ENCODE measurements around the gene RIPOR2. TPM values are rescaled to one million over a fixed set of nuclear protein-coding genes. Genes with fewer than 3 reads are reported as not detected.
A peak's percentile ranks its signal among the peaks of the same experiment; 100 is the strongest.

Gene RIPOR2
- total and polyA plus RNA-seq, 10 of the 15 experiments (the other 5 are each of a cell fraction or from before 2014, with no cell fraction given) = 22.2 to 48.2 (median 34.7) TPM

DNA sequence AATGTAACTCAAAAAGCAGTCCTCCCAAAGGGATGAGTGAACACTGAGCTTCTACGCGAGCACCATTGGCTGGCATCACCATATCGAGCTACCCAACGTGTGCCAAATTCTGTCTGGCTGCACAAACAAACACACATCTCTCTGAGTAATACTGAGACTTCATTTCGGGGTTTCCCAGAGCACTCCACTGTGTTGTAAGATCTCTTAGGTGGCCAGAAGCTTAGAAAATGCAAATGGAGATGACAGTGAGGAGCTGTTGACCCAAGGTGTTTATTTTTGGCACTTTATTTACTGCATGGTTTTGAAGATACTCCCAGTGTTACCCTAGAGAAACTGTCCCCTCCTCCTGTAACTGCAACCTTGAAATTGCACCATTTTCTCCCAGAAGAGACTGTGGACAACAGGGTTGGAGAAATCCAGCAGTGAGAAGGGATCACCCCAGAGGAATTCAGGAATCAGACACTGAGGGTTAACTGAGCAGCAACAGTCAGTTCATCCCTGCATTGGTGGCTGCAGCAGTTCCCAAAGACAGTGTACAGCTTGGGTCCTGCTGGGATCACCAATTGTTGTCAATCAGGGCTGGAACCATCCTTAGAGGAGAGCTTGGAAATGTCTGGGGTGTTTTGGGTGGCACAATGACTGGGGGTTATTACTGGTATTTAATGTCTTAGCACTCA, 1.0 kb upstream of the RIPOR2 start:
- RAD21 ChIA-PET (ENCODE audit: unreplicated experiment) = interaction anchor here (0.7 to 10.1 kb wide), 25 partner anchors 8 to 190 kb away, joined by 3 to 229 read pairs (median 5); no protein-coding TSS in a partner anchor
- TF ChIP-seq, protein P1, sequence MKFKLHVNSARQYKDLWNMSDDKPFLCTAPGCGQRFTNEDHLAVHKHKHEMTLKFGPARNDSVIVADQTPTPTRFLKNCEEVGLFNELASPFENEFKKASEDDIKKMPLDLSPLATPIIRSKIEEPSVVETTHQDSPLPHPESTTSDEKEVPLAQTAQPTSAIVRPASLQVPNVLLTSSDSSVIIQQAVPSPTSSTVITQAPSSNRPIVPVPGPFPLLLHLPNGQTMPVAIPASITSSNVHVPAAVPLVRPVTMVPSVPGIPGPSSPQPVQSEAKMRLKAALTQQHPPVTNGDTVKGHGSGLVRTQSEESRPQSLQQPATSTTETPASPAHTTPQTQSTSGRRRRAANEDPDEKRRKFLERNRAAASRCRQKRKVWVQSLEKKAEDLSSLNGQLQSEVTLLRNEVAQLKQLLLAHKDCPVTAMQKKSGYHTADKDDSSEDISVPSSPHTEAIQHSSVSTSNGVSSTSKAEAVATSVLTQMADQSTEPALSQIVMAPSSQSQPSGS (IDR thresholded peaks at IDR 0.05; ENCODE audit: low read length) = peak; percentile 85
- TF ChIP-seq PML (IDR thresholded peaks at IDR 0.05; ENCODE audit: low read length) (peak; percentile 46; the same call in 1 of the 2 replicates), ZNF24 (IDR thresholded peaks at IDR 0.05) (no peak), SIN3A (IDR thresholded peaks at IDR 0.05; ENCODE audit: low read depth, low read length) (no peak), MEF2B (IDR thresholded peaks at IDR 0.05; ENCODE audit: partially characterized antibody, poor library complexity, severe bottlenecking) (peak; percentile 95), RUNX3 (IDR thresholded peaks at IDR 0.05; ENCODE audit: low read length) (peak; percentile 82), SMC3 (IDR thresholded peaks at IDR 0.05; ENCODE audit: borderline replicate concordance, low read length) (peak; percentile 32; the same call in 1 of the 2 replicates), IRF4 (IDR thresholded peaks at IDR 0.05; ENCODE audit: low read depth, low read length) (peak; percentile 93), EGR1 (IDR thresholded peaks at IDR 0.05; ENCODE audit: borderline replicate concordance in 1 of 2, low read depth in 2 of 2, low read length in 2 of 2) (no peak), BACH1 (IDR thresholded peaks at IDR 0.05; ENCODE audit: borderline replicate concordance) (peak; percentile 45; the same call in 1 of the 2 replicates), HDGF (IDR thresholded peaks at IDR 0.05) (no peak; the same call in 1 of the 2 replicates)
- TF ChIP-seq, protein P2, sequence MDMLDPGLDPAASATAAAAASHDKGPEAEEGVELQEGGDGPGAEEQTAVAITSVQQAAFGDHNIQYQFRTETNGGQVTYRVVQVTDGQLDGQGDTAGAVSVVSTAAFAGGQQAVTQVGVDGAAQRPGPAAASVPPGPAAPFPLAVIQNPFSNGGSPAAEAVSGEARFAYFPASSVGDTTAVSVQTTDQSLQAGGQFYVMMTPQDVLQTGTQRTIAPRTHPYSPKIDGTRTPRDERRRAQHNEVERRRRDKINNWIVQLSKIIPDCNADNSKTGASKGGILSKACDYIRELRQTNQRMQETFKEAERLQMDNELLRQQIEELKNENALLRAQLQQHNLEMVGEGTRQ (IDR thresholded peaks at IDR 0.05; ENCODE audit: borderline replicate concordance, low read depth, low read length) = no peak
- TF ChIP-seq, protein P3, sequence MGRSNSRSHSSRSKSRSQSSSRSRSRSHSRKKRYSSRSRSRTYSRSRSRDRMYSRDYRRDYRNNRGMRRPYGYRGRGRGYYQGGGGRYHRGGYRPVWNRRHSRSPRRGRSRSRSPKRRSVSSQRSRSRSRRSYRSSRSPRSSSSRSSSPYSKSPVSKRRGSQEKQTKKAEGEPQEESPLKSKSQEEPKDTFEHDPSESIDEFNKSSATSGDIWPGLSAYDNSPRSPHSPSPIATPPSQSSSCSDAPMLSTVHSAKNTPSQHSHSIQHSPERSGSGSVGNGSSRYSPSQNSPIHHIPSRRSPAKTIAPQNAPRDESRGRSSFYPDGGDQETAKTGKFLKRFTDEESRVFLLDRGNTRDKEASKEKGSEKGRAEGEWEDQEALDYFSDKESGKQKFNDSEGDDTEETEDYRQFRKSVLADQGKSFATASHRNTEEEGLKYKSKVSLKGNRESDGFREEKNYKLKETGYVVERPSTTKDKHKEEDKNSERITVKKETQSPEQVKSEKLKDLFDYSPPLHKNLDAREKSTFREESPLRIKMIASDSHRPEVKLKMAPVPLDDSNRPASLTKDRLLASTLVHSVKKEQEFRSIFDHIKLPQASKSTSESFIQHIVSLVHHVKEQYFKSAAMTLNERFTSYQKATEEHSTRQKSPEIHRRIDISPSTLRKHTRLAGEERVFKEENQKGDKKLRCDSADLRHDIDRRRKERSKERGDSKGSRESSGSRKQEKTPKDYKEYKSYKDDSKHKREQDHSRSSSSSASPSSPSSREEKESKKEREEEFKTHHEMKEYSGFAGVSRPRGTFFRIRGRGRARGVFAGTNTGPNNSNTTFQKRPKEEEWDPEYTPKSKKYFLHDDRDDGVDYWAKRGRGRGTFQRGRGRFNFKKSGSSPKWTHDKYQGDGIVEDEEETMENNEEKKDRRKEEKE (IDR thresholded peaks at IDR 0.05) = no peak
- TF ChIP-seq, protein P4, sequence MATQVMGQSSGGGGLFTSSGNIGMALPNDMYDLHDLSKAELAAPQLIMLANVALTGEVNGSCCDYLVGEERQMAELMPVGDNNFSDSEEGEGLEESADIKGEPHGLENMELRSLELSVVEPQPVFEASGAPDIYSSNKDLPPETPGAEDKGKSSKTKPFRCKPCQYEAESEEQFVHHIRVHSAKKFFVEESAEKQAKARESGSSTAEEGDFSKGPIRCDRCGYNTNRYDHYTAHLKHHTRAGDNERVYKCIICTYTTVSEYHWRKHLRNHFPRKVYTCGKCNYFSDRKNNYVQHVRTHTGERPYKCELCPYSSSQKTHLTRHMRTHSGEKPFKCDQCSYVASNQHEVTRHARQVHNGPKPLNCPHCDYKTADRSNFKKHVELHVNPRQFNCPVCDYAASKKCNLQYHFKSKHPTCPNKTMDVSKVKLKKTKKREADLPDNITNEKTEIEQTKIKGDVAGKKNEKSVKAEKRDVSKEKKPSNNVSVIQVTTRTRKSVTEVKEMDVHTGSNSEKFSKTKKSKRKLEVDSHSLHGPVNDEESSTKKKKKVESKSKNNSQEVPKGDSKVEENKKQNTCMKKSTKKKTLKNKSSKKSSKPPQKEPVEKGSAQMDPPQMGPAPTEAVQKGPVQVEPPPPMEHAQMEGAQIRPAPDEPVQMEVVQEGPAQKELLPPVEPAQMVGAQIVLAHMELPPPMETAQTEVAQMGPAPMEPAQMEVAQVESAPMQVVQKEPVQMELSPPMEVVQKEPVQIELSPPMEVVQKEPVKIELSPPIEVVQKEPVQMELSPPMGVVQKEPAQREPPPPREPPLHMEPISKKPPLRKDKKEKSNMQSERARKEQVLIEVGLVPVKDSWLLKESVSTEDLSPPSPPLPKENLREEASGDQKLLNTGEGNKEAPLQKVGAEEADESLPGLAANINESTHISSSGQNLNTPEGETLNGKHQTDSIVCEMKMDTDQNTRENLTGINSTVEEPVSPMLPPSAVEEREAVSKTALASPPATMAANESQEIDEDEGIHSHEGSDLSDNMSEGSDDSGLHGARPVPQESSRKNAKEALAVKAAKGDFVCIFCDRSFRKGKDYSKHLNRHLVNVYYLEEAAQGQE (IDR thresholded peaks at IDR 0.05; ENCODE audit: low read depth, low read length) = no peak

More for the DNA sequence above, 1.0 kb upstream of the RIPOR2 start:
- POLR2A ChIA-PET = interaction anchor here (0.5 to 3.6 kb wide), 15 partner anchors 9 to 1223 kb away, joined by 3 to 23 read pairs (median 5); no protein-coding TSS in a partner anchor
- FAIRE-seq (no peak), ATAC-seq (peak; percentile 73), DNase-seq (ENCODE audit: low read depth, low spot score) (peak; percentile 96)
- Histone ChIP-seq H4K20me1 (ENCODE audit: control insufficient read depth, insufficient read depth) (no peaks in the 10 kb centered on the region), H3K36me3 (ENCODE audit: control insufficient read depth in 2 of 2, insufficient read depth in 2 of 2, low read length in 1 of 2) (no peaks in the 10 kb centered on the region), H3K4me3 (peak overlapping the region; percentile 83), H3K9ac (ENCODE audit: control insufficient read depth, insufficient read depth, low read length) (peak overlapping the region; percentile 78), H3K79me2 (ENCODE audit: control insufficient read depth, insufficient read depth, low read length) (peaks cover 27% of the 10 kb centered on the region), H3K4me2 (ENCODE audit: control insufficient read depth, insufficient read depth) (peak overlapping the region; percentile 90), H3K4me1 (ENCODE audit: control insufficient read depth, insufficient read depth, low read length) (peaks cover 53% of the 10 kb centered on the region), H2AFZ (ENCODE audit: control insufficient read depth, low read depth, low read length) (no peak overlapping the region), H3K27ac (ENCODE audit: control insufficient read depth, insufficient read depth) (peak overlapping the region; percentile 75), H3K27me3 (replicated peaks in 1 of 2; ENCODE audit: control insufficient read depth in 2 of 2, insufficient read depth in 2 of 2, low read length in 1 of 2) (no peaks in the 10 kb centered on the region), H3K9me3 (replicated peaks; ENCODE audit: control insufficient read depth, insufficient read depth, low read length) (no peaks in the 10 kb centered on the region; the same call in 2 of the 3 replicates)
- SMC1A ChIA-PET (ENCODE audit: uncharacterized antibody, unreplicated experiment) = interaction anchor here (0.5 to 14.8 kb wide), 38 partner anchors 8 to 414 kb away, joined by 3 to 299 read pairs (median 5); no protein-coding TSS in a partner anchor
- 1% methylated on average over 5 of the region's 5 CpGs for WGBS (ENCODE audit: insufficient coverage, insufficient replicate concordance, low lambda C conversion rate, missing lambda C conversion rate)
- BruUV-seq (replicated peaks) = TSS peak; percentile 77
- in situ Hi-C loops (cut with MboI) = no loop called here
- intact Hi-C loops (cut with micrococcal nuclease; ENCODE audit: unreplicated experiment) = loop anchor here (1.0 to 10.0 kb wide), 4 partner anchors 56 to 1088 kb away; a partner anchor contains a TSS
- CTCF ChIA-PET = interaction anchor here (0.6 to 13.0 kb wide), 20 partner anchors 8 to 134 kb away, joined by 3 to 376 read pairs (median 8); no protein-coding TSS in a partner anchor
